H1 (cell line): ENCODE data around the gene DUSP7. TPM values are rescaled to one million over a fixed set of nuclear protein-coding genes. Genes with fewer than 3 reads are reported as not detected.

Source experiments
- CTCF ChIA-PET: fragments of 300-600 bp; sonication (Branson Sonifier 250); formaldehyde crosslinking; loops from one replicate; lab custom pipeline; 2021; ENCODE audit not compliant: partially characterized antibody; lab: Charles Lee
- POLR2A ChIA-PET: fragments of 300-600 bp; sonication (Branson Sonifier 250); formaldehyde crosslinking; loops from one replicate; lab custom pipeline; 2021; ENCODE audit warnings: inconsistent platforms; ENCODE audit not compliant: partially characterized antibody; lab: Charles Lee
- DNase-seq, 2 experiments: peaks; one replicate each; pipeline versions ENCODE4 v3.0.0 to v3.0.0-alpha.2; 2010 to 2022; ENCODE audit warnings: low spot score in 2 of 2, low read depth in 1 of 2, mixed read lengths in 1 of 2
- FAIRE-seq: peaks from 2 replicates; lab custom pipeline; 2011; peaks lifted over from hg19 to GRCh38; lab: Jason Lieb, UNC
- H2AFZ ChIP-seq: 2 replicates; pipeline ENCODE4 v1.8.1; 2012; ENCODE audit warnings: low read length, inconsistent platforms
- H2AK5ac ChIP-seq: 2 replicates; pipeline ENCODE4 v1.6.1; 2013; ENCODE audit warnings: low read depth, low read length
- H2BK120ac ChIP-seq: replicated peaks from 2 replicates; pipeline ENCODE3; 2013; ENCODE audit warnings: low read depth, low read length, inconsistent platforms
- H2BK12ac ChIP-seq: 2 replicates; pipeline ENCODE4 v1.6.1; 2013; ENCODE audit warnings: low read depth, low read length
- H2BK15ac ChIP-seq: 2 replicates; pipeline ENCODE4 v1.6.1; 2013; ENCODE audit warnings: low read length
- H2BK20ac ChIP-seq: 2 replicates; pipeline ENCODE4 v1.6.1; 2013; ENCODE audit warnings: low read length
- H2BK5ac ChIP-seq: 2 replicates; pipeline ENCODE4 v1.6.1; 2013; ENCODE audit warnings: low read depth, low read length
- H3K14ac ChIP-seq: 2 replicates; pipeline ENCODE4 v1.6.1; 2013; ENCODE audit warnings: inconsistent platforms; ENCODE audit not compliant: insufficient read length
- H3K18ac ChIP-seq: 2 replicates; pipeline ENCODE4 v1.6.1; 2013; ENCODE audit warnings: low read length; ENCODE audit errors: extremely low read depth
- H3K23ac ChIP-seq: 2 replicates; pipeline ENCODE4 v1.6.1; 2013; ENCODE audit warnings: inconsistent platforms; ENCODE audit not compliant: insufficient read length
- H3K23me2 ChIP-seq: 2 replicates; pipeline ENCODE4 v1.6.1; 2013; ENCODE audit warnings: low read depth, low read length
- H3K27ac ChIP-seq: 2 replicates; pipeline ENCODE4 v1.6.1; 2011; ENCODE audit warnings: low read depth, low read length, inconsistent platforms
- H3K27me3 ChIP-seq, 4 experiments: replicated peaks in 1 of 4; 1 replicate in 1 of 4; 2 replicates in 3 of 4; pipeline versions ENCODE4 v1.6.1 to v1.8.1; 2011 to 2013; ENCODE audit warnings: low read length in 3 of 4, mild to moderate bottlenecking in 3 of 4, inconsistent platforms in 2 of 4, mixed read lengths in 2 of 4, moderate library complexity in 1 of 4; ENCODE audit not compliant: control insufficient read depth in 3 of 4, insufficient read depth in 3 of 4; ENCODE audit errors: extremely low read depth in 1 of 4
- H3K36me3 ChIP-seq, 4 experiments: 2 replicates each; pipeline versions ENCODE4 v1.6.1 to v1.8.1; 2011 to 2013; ENCODE audit warnings: mild to moderate bottlenecking in 4 of 4, low read length in 3 of 4, moderate library complexity in 2 of 4, control low read depth in 1 of 4, inconsistent platforms in 1 of 4; ENCODE audit not compliant: insufficient read depth in 4 of 4, control insufficient read depth in 2 of 4
- H3K4ac ChIP-seq: replicated peaks from 2 replicates; pipeline ENCODE3; 2013; ENCODE audit warnings: low read length, low read depth, mixed read lengths, inconsistent platforms; ENCODE audit not compliant: insufficient read length
- H3K4me1 ChIP-seq, 4 experiments: replicated peaks in 1 of 4; 1 replicate in 1 of 4; 2 replicates in 3 of 4; pipeline versions ENCODE4 v1.6.1 to v1.8.1; 2011 to 2013; ENCODE audit warnings: low read length in 3 of 4, inconsistent platforms in 2 of 4, mixed read lengths in 1 of 4; ENCODE audit not compliant: insufficient read depth in 4 of 4, control insufficient read depth in 3 of 4
- H3K4me2 ChIP-seq, 2 experiments: 2 replicates each; pipeline versions ENCODE4 v1.6.1 to v1.8.1; 2011 to 2013; ENCODE audit warnings: low read depth in 2 of 2, low read length in 2 of 2, control low read depth in 1 of 2, inconsistent platforms in 1 of 2, mild to moderate bottlenecking in 1 of 2; ENCODE audit not compliant: insufficient read depth in 1 of 2
- H3K4me3 ChIP-seq, 4 experiments: fragments of 200-600, 300-600 bp in 1 of 4; sonication (generic), shearing (Covaris generic), sonication (Bioruptor Twin) in 1 of 4; 2 replicates each; pipeline versions ENCODE4 v1.5.1 to v1.8.1; 2011 to 2016; ENCODE audit warnings: low read length in 4 of 4, low read depth in 3 of 4, control low read depth in 2 of 4, inconsistent platforms in 2 of 4, mild to moderate bottlenecking in 2 of 4, mixed read lengths in 1 of 4, moderate library complexity in 1 of 4; ENCODE audit not compliant: insufficient read depth in 2 of 4; ENCODE audit errors: extremely low read depth in 1 of 4
- H3K56ac ChIP-seq: replicated peaks from 2 replicates; pipeline ENCODE3; 2013; ENCODE audit warnings: low read depth, mild to moderate bottlenecking, mixed read lengths, low read length, inconsistent platforms; ENCODE audit not compliant: insufficient read length
- H3K79me1 ChIP-seq: 2 replicates; pipeline ENCODE4 v1.6.1; 2013; ENCODE audit warnings: low read depth, low read length, control low read depth
- H3K79me2 ChIP-seq, 2 experiments: 2 replicates each; pipeline versions ENCODE4 v1.6.1 to v1.8.1; 2012 to 2013; ENCODE audit warnings: low read length in 2 of 2, mild to moderate bottlenecking in 2 of 2, inconsistent platforms in 1 of 2; ENCODE audit not compliant: insufficient read depth in 2 of 2, control insufficient read depth in 1 of 2
- H3K9ac ChIP-seq, 4 experiments: replicated peaks in 1 of 4; 1 replicate in 1 of 4; 2 replicates in 3 of 4; pipeline versions ENCODE4 v1.6.1 to v1.8.1; 2011 to 2013; ENCODE audit warnings: low read depth in 3 of 4, low read length in 3 of 4, control low read depth in 2 of 4, mild to moderate bottlenecking in 2 of 4, moderate library complexity in 2 of 4, inconsistent platforms in 1 of 4; ENCODE audit errors: extremely low read depth in 1 of 4
- H3K9me3 ChIP-seq, 2 experiments: 2 replicates each; pipeline versions ENCODE4 v1.6.1 to v1.8.1; 2012 to 2013; ENCODE audit warnings: mild to moderate bottlenecking in 2 of 2, moderate library complexity in 2 of 2, control low read depth in 1 of 2, inconsistent platforms in 1 of 2, low read depth in 1 of 2, low read length in 1 of 2, mixed read lengths in 1 of 2; ENCODE audit not compliant: insufficient read depth in 2 of 2
- H4K20me1 ChIP-seq, 2 experiments: replicated peaks in 1 of 2; 2 replicates each; pipeline versions ENCODE3 to v1.8.1; 2011 to 2013; ENCODE audit warnings: inconsistent platforms in 2 of 2, low read length in 2 of 2, mild to moderate bottlenecking in 1 of 2; ENCODE audit not compliant: insufficient read depth in 2 of 2, control insufficient read depth in 1 of 2
- H4K5ac ChIP-seq: 2 replicates; pipeline ENCODE4 v1.6.1; 2013; ENCODE audit warnings: low read length, low read depth, mixed read lengths, inconsistent platforms; ENCODE audit not compliant: insufficient read length
- H4K8ac ChIP-seq: 2 replicates; pipeline ENCODE4 v1.8.0; 2013; ENCODE audit warnings: mild to moderate bottlenecking, moderate library complexity, low read length, inconsistent platforms; ENCODE audit not compliant: insufficient read depth; ENCODE audit errors: extremely low read depth
- H4K91ac ChIP-seq: replicated peaks from 2 replicates; pipeline ENCODE3; 2013; ENCODE audit warnings: low read length, mixed read lengths, inconsistent platforms; ENCODE audit not compliant: insufficient read length
- GABPA ChIP-seq: IDR thresholded peaks from 2 replicates; pipeline ENCODE4 v1.6.1; 2011; ENCODE audit warnings: mild to moderate bottlenecking, low read length, moderate library complexity, borderline replicate concordance; ENCODE audit not compliant: insufficient read depth
- SAP30 ChIP-seq: fragments of 300-600 bp; sonication (generic); IDR thresholded peaks from 2 replicates; pipeline ENCODE4 v1.7.1; 2012; ENCODE audit warnings: low read length, moderate library complexity, mild to moderate bottlenecking, inconsistent platforms; ENCODE audit not compliant: insufficient read depth, insufficient replicate concordance
- WGBS, 2 experiments: shearing (Covaris generic) in 1 of 2; methylation state at CpG; one replicate each; pipeline versions ENCODE4 v1.1.6 to v1.1.7; 2013 to 2015; ENCODE audit warnings: low lambda C conversion rate in 2 of 2, mixed read lengths in 2 of 2, inconsistent platforms in 1 of 2, low coverage in 1 of 2, missing lambda C conversion rate in 1 of 2; ENCODE audit not compliant: insufficient replicate concordance in 2 of 2, insufficient coverage in 1 of 2, insufficient read length in 1 of 2; ENCODE audit errors: extremely low coverage in 1 of 2, missing lambda C conversion rate in 1 of 2; 5-methylcytosine and 5-hydroxymethylcytosine counted together
- polyA plus RNA-seq, 7 experiments: library from polyadenylated mRNA; depleted of rRNA in 3 of 7; stranded (reverse) in 5 of 7; unstranded in 2 of 7; fragments of >200 nt in 5 of 7; fragments of 200-250 nt in 2 of 7; gene quantifications; 1 replicate in 5 of 7; 2 replicates in 1 of 7; 4 replicates in 1 of 7; pipeline versions ENCODE4 v1.2.1 to v1.2.3, GENCODE V29; 2011 to 2013; ENCODE audit warnings: missing spikeins in 2 of 7, mixed read lengths in 2 of 7
- total RNA-seq: library from RNA; stranded (reverse); fragmentation: NEBNext Ultra II Directional; extraction: Animal tissue kit (Norgen Biotek cat#: 25700); gene quantifications from 2 replicates; pipeline ENCODE4 v1.2.1, GENCODE V29; 2021

Gene DUSP7
- total and polyA plus RNA-seq, 2 of the 8 experiments (the other 6 are each of a cell fraction or from before 2014, with no cell fraction given) = 19.4 to 24.9 TPM

DNA sequence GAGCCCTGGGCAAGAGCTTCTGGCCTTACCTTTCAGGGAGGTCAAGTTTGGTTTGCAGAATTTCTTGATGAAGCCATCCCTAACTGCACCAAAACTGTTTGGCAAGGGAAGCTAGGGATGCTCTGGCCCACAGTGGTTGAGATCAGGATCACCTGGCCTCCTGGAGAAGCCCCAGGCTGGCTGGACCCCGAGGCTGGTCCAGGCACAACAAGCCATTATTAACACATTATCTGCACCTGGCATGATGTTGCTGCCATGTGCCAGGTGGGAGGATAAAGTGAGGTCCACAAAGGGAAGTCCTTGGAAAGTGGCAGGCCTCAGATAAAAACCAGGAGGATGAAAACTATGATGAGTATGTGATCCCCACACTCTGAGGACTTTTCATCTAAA, 35.9 kb upstream of the DUSP7 start:
- H4K5ac ChIP-seq = no peak overlapping the region
- CTCF ChIA-PET = interaction anchor here (0.8 to 3.7 kb wide), 19 partner anchors 12 to 186 kb away, joined by 3 to 24 read pairs (median 4); partner anchors contain the start of genes ABHD14A and WDR82
- TF ChIP-seq GABPA = no peak
- TF ChIP-seq SAP30 = no peak

More for the DNA sequence above, 35.9 kb upstream of the DUSP7 start:
- POLR2A ChIA-PET = interaction anchor here (1.1 kb wide), 2 partner anchors 25 to 151 kb away, joined by 3 to 4 read pairs; partner anchors contain the start of gene RRP9
- Histone ChIP-seq H3K79me1 (no peaks in the 10 kb centered on the region), H3K23ac (no peak overlapping the region), H3K23me2 (no peaks in the 10 kb centered on the region), H4K20me1 (peaks cover 2% of the 10 kb centered on the region in 2 experiments), H3K9ac (no peak overlapping the region), H3K9me3 (no peaks in the 10 kb centered on the region), H3K36me3 (peaks cover under 1 to 19% (median 9%) of the 10 kb centered on the region in 4 experiments; a peak in 5 of 8 replicates), H3K4me2 (no peak overlapping the region), H3K79me2 (no peaks in the 10 kb centered on the region), H3K27ac (no peak overlapping the region; the same call in 1 of the 2 replicates), H3K14ac (no peak overlapping the region), H2AK5ac (no peak overlapping the region), H3K27me3 (no peaks in the 10 kb centered on the region), H3K4ac (no peak overlapping the region), H4K8ac (no peak overlapping the region), H3K4me1 (no peaks in the 10 kb centered on the region), H2BK12ac (no peak overlapping the region), H3K56ac (no peak overlapping the region), H3K4me3 (no peak overlapping the region), H2BK5ac (no peak overlapping the region), H4K91ac (no peak overlapping the region), H3K18ac (no peak overlapping the region), H2AFZ (no peak overlapping the region), H2BK120ac (no peak overlapping the region), H2BK20ac (no peak overlapping the region), H2BK15ac (no peak overlapping the region)
- FAIRE-seq = no peak
- WGBS, 2 experiments = 94% methylated on average over 1 of the region's 1 CpG; no CpG with 5 or more reads in 1 of the 2 experiments
- DNase-seq = no peak
